OCI-LY1 (cell line): ENCODE measurements around the gene TTC23.

Experiments used
- H2AFZ ChIP-seq: fragments of 200-600 bp; sonication (generic), shearing (Covaris generic); 2 replicates; pipeline ENCODE4 v1.6.0; 2014; ENCODE audit warnings: antibody characterized with exemption, mild to moderate bottlenecking, low read length
- H3F3A ChIP-seq: fragments of 200-600 bp; sonication (generic), shearing (Covaris generic); 2 replicates; pipeline ENCODE4 v1.6.0; 2014; ENCODE audit warnings: mild to moderate bottlenecking, antibody characterized with exemption, low read length, moderate library complexity; ENCODE audit not compliant: insufficient read depth
- H3K27ac ChIP-seq: fragments of 200-600 bp; sonication (generic); 2 replicates; pipeline ENCODE4 v1.5.1; 2014; ENCODE audit warnings: low read length, mixed run types, mild to moderate bottlenecking, low read depth; ENCODE audit not compliant: poor library complexity, severe bottlenecking
- H3K27me3 ChIP-seq: fragments of 200-600 bp; sonication (generic); 2 replicates; pipeline ENCODE4 v1.6.0; 2014; ENCODE audit warnings: antibody characterized with exemption, mild to moderate bottlenecking, low read length, moderate library complexity; ENCODE audit not compliant: insufficient read depth
- H3K36me3 ChIP-seq: fragments of 200-600 bp; sonication (generic); 2 replicates; pipeline ENCODE4 v1.6.1; 2014; ENCODE audit warnings: mild to moderate bottlenecking, antibody characterized with exemption, low read length, moderate library complexity, mixed read lengths; ENCODE audit not compliant: insufficient read depth
- H3K4me1 ChIP-seq: fragments of 200-600 bp; sonication (generic); 2 replicates; pipeline ENCODE4 v1.5.1; 2014; ENCODE audit warnings: mild to moderate bottlenecking, low read length, moderate library complexity; ENCODE audit not compliant: insufficient read depth, severe bottlenecking
- H3K4me2 ChIP-seq: fragments of 200-600 bp; sonication (generic), shearing (Covaris generic); 2 replicates; pipeline ENCODE4 v1.6.1; 2014; ENCODE audit warnings: low read length
- H3K4me3 ChIP-seq: fragments of 200-600 bp; sonication (generic); 2 replicates; pipeline ENCODE4 v1.5.1; 2014; ENCODE audit warnings: low read length, low read depth, mild to moderate bottlenecking, mixed read lengths; ENCODE audit not compliant: poor library complexity, severe bottlenecking
- H3K79me2 ChIP-seq: fragments of 200-600 bp; shearing (Covaris generic); 2 replicates; pipeline ENCODE4 v1.6.1; 2016; ENCODE audit warnings: mixed run types, low read length, mixed read lengths; ENCODE audit not compliant: insufficient read depth
- H3K9ac ChIP-seq: fragments of 200-600 bp; sonication (generic), shearing (Covaris generic); 2 replicates; pipeline ENCODE4 v1.6.1; 2014; ENCODE audit warnings: mild to moderate bottlenecking, low read length, mixed read lengths
- H3K9me2 ChIP-seq: fragments of 200-600 bp; sonication (generic), shearing (Covaris generic); 2 replicates; pipeline ENCODE4 v1.6.1; 2014; ENCODE audit warnings: low read depth, mild to moderate bottlenecking, low read length, mixed read lengths
- H3K9me3 ChIP-seq: fragments of 200-600 bp; shearing (Covaris generic); 2 replicates; pipeline ENCODE4 v1.6.1; 2014; ENCODE audit warnings: low read length, mixed read lengths
- H4K20me1 ChIP-seq: fragments of 200-600 bp; sonication (generic), shearing (Covaris generic); 2 replicates; pipeline ENCODE4 v1.6.0; 2016; ENCODE audit warnings: mild to moderate bottlenecking, low read length; ENCODE audit not compliant: insufficient read depth
- CTCF ChIP-seq: fragments of 200-600 bp; sonication (generic), shearing (Covaris generic); IDR thresholded peaks from 2 replicates; pipeline ENCODE4 v1.5.1; 2017; ENCODE audit warnings: mild to moderate bottlenecking, antibody characterized with exemption, low read length, moderate library complexity, mixed read lengths
- EZH2 ChIP-seq: fragments of 200-600 bp; sonication (generic), shearing (Covaris generic); IDR thresholded peaks from 2 replicates; pipeline ENCODE4 v1.8.0; 2017; ENCODE audit warnings: borderline replicate concordance, mixed run types, mild to moderate bottlenecking, antibody characterized with exemption, low read length, moderate library complexity, mixed read lengths

TTC23 gene

GRCh38 chr15:99228120-99228770, 21.1 kb downstream of the TTC23 start:
- no peak overlapping the region for H2AFZ ChIP-seq
- no peaks in the 10 kb centered on the region for H4K20me1 ChIP-seq
- H3K4me3 ChIP-seq = no peak overlapping the region
- H3K27ac ChIP-seq = no peak overlapping the region
- H3K4me2 ChIP-seq = no peak overlapping the region
- no peaks in the 10 kb centered on the region for H3K4me1 ChIP-seq
- H3K79me2 ChIP-seq = no peaks in the 10 kb centered on the region
- H3K27me3 ChIP-seq = no peaks in the 10 kb centered on the region
- no peaks in the 10 kb centered on the region for H3F3A ChIP-seq
- H3K9ac ChIP-seq = no peak overlapping the region
- TF ChIP-seq CTCF (no peak), EZH2 (no peak)
- H3K9me3 ChIP-seq = no peaks in the 10 kb centered on the region
- no peaks in the 10 kb centered on the region for H3K9me2 ChIP-seq
- no peaks in the 10 kb centered on the region for H3K36me3 ChIP-seq

GRCh38 chr15:99226802-99227201, 22.6 kb downstream of the TTC23 start:
- H3K27me3 ChIP-seq = no peaks in the 10 kb centered on the region
- H3K27ac ChIP-seq = no peak overlapping the region
- no peak overlapping the region for H3K4me2 ChIP-seq
- no peaks in the 10 kb centered on the region for H3K9me3 ChIP-seq
- no peaks in the 10 kb centered on the region for H3K9me2 ChIP-seq
- no peak overlapping the region for H3K9ac ChIP-seq
- no peaks in the 10 kb centered on the region for H4K20me1 ChIP-seq
- no peak overlapping the region for H3K4me3 ChIP-seq
- H2AFZ ChIP-seq = no peak overlapping the region
- no peaks in the 10 kb centered on the region for H3K4me1 ChIP-seq
- H3K79me2 ChIP-seq = no peaks in the 10 kb centered on the region
- no peaks in the 10 kb centered on the region for H3F3A ChIP-seq
- no peaks in the 10 kb centered on the region for H3K36me3 ChIP-seq
- TF ChIP-seq EZH2 = no peak
- no peak for TF ChIP-seq CTCF

GRCh38 chr15:99224372-99225214, 24.8 kb downstream of the TTC23 start:
- no peaks in the 10 kb centered on the region for H3F3A ChIP-seq
- no peaks in the 10 kb centered on the region for H3K36me3 ChIP-seq

More at GRCh38 chr15:99224372-99225214, 24.8 kb downstream of the TTC23 start:
- Histone ChIP-seq H3K4me3 (no peak overlapping the region), H3K27me3 (no peaks in the 10 kb centered on the region), H4K20me1 (no peaks in the 10 kb centered on the region), H3K9me2 (no peaks in the 10 kb centered on the region), H3K9ac (no peak overlapping the region), H3K4me1 (no peaks in the 10 kb centered on the region), H3K27ac (no peak overlapping the region), H3K79me2 (no peaks in the 10 kb centered on the region), H3K4me2 (no peak overlapping the region), H3K9me3 (no peaks in the 10 kb centered on the region), H2AFZ (no peak overlapping the region)
- TF ChIP-seq CTCF (no peak), EZH2 (no peak)
